Natural killer cell (primary cell): Measurements from ENCODE around the gene SGCG. TPM values are rescaled to one million over a fixed set of nuclear protein-coding genes. Genes with fewer than 3 reads are reported as not detected.
"Not testable (repeated sequence)": the region's sequence is repeated elsewhere in the genome, so short reads cannot be mapped to it uniquely, and the experiment has no call there.

Experiments used
- ATAC-seq, 3 donors: fragments of 150-1000 bp in 2 of 3; fragments of 200-7000 bp in 1 of 3; cut with Tn5 transposase; 1 replicate in 1 of 3; 2 replicates in 2 of 3; pipeline ENCODE4 v1.10.0; 2021; ENCODE audit warnings: mild to moderate bottlenecking in 2 of 3, moderate library complexity in 2 of 3
- DNase-seq, 2 donors: peaks; one replicate each; pipeline versions ENCODE4 v3.0.0 to v3.0.0-alpha.2; 2013 to 2021; ENCODE audit warnings: mixed read lengths in 1 of 2
- H3K27ac ChIP-seq: one replicate; pipeline ENCODE4 v1.5.1; 2013; ENCODE audit warnings: mild to moderate bottlenecking, low read length
- H3K27me3 ChIP-seq: one replicate; pipeline ENCODE4 v1.6.1; 2013; ENCODE audit warnings: low read length; ENCODE audit not compliant: control insufficient read depth, insufficient read depth
- H3K36me3 ChIP-seq: one replicate; pipeline ENCODE4 v1.6.1; 2013; ENCODE audit warnings: low read length; ENCODE audit not compliant: control insufficient read depth, insufficient read depth
- H3K4me1 ChIP-seq: one replicate; pipeline ENCODE4 v1.6.1; 2013; ENCODE audit warnings: low read length; ENCODE audit not compliant: control insufficient read depth, insufficient read depth
- H3K4me3 ChIP-seq: one replicate; pipeline ENCODE4 v1.5.1; 2013; ENCODE audit warnings: low read length
- H3K9me3 ChIP-seq: one replicate; pipeline ENCODE4 v1.6.1; 2013; ENCODE audit warnings: low read length; ENCODE audit not compliant: control insufficient read depth, insufficient read depth
- H3K27ac Mint-ChIP-seq, 2 donors: one replicate each; pipeline ENCODE4 v1.8.0; 2022; ENCODE audit warnings: mild to moderate bottlenecking in 2 of 2, mixed read lengths in 2 of 2, moderate library complexity in 1 of 2
- H3K27me3 Mint-ChIP-seq, 2 donors: one replicate each; pipeline ENCODE4 v1.8.0; 2022; ENCODE audit warnings: low read depth in 2 of 2, mixed read lengths in 2 of 2
- H3K36me3 Mint-ChIP-seq: one replicate; pipeline ENCODE4 v1.8.0; 2022; ENCODE audit warnings: mixed read lengths
- H3K4me1 Mint-ChIP-seq, 2 donors: one replicate each; pipeline ENCODE4 v1.8.0; 2022; ENCODE audit warnings: mixed read lengths in 2 of 2
- H3K4me3 Mint-ChIP-seq: one replicate; pipeline ENCODE4 v1.8.0; 2022; ENCODE audit warnings: mild to moderate bottlenecking, moderate library complexity, mixed read lengths
- H3K9me3 Mint-ChIP-seq, 2 donors: one replicate each; pipeline ENCODE4 v1.8.0; 2022; ENCODE audit warnings: mixed read lengths in 2 of 2
- WGBS: methylation state at CpG from one replicate; pipeline ENCODE4 v1.1.7; 2013; ENCODE audit warnings: missing lambda C conversion rate; ENCODE audit not compliant: insufficient coverage; 5-methylcytosine and 5-hydroxymethylcytosine counted together
- intact Hi-C: fragments of 100-400 bp; cut with micrococcal nuclease; formaldehyde crosslinking; loops from one replicate; pipeline ENCODE4 v1.14.2; 2022
- total RNA-seq, 4 donors: library from RNA; stranded (reverse); fragments of 120-200 nt in 1 of 4; gene quantifications; one replicate each; pipeline versions ENCODE4 v1.2.3 to v1.2.4, GENCODE V29; 2013 to 2022
- TF ChIP-seq, protein P1 (sequence below): fragments of 200-600 bp; IDR thresholded peaks from one replicate; pipeline ENCODE4 v1.8.0; 2022; ENCODE audit warnings: antibody characterized with exemption

SGCG gene, protein sequence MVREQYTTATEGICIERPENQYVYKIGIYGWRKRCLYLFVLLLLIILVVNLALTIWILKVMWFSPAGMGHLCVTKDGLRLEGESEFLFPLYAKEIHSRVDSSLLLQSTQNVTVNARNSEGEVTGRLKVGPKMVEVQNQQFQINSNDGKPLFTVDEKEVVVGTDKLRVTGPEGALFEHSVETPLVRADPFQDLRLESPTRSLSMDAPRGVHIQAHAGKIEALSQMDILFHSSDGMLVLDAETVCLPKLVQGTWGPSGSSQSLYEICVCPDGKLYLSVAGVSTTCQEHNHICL
- not detected for total RNA-seq
- not detected for total RNA-seq (2013)

DNA sequence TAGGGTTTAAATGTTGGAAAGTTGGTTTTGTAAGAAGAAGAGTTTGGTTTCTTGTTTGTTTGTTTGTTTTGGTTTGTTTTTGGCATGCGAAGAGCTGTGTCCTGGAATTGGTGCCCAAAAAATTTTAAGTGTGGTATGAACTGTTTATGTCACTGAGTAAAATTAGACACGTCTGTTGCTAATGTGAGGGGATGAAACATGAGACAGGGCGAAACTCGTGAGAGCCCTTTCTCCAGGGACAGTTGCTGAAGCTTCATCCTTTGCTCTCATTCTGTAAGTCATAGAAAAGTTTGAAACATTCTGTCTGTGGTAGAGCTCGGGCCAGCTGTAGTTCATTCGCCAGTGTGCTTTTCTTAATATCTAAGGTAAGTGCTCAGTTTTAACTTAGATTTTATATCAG, at the start of gene SGCG:
Gene SGCG (plus strand): TSS at position 269 of the 400 bp plus-strand sequence. CDS start 22,716 bp downstream, outside the sequence.
- no peaks in the 10 kb centered on the region for H3K27me3 ChIP-seq
- DNase-seq (no peak), ATAC-seq (no peak)
- H3K36me3 Mint-ChIP-seq, result no peaks in the 10 kb centered on the region
- intact Hi-C loops, result no loop called here
- WGBS, result 87% methylated on average over 5 of the region's 6 CpGs
- H3K9me3 Mint-ChIP-seq, result peaks cover 6% of the 10 kb centered on the region in 2 donors
- H3K36me3 ChIP-seq, result no peaks in the 10 kb centered on the region
- no peak within 1 kb of the TSS for H3K27ac ChIP-seq
- TF ChIP-seq, protein P1, sequence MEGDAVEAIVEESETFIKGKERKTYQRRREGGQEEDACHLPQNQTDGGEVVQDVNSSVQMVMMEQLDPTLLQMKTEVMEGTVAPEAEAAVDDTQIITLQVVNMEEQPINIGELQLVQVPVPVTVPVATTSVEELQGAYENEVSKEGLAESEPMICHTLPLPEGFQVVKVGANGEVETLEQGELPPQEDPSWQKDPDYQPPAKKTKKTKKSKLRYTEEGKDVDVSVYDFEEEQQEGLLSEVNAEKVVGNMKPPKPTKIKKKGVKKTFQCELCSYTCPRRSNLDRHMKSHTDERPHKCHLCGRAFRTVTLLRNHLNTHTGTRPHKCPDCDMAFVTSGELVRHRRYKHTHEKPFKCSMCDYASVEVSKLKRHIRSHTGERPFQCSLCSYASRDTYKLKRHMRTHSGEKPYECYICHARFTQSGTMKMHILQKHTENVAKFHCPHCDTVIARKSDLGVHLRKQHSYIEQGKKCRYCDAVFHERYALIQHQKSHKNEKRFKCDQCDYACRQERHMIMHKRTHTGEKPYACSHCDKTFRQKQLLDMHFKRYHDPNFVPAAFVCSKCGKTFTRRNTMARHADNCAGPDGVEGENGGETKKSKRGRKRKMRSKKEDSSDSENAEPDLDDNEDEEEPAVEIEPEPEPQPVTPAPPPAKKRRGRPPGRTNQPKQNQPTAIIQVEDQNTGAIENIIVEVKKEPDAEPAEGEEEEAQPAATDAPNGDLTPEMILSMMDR, result no peak
- H3K4me1 Mint-ChIP-seq, result no peaks in the 10 kb centered on the region
- H3K27me3 Mint-ChIP-seq, result peaks cover 3 to 6% of the 10 kb centered on the region in 2 donors
- H3K4me1 ChIP-seq, result no peaks in the 10 kb centered on the region
- H3K4me3 Mint-ChIP-seq, result no peak within 1 kb of the TSS
- no peak within 1 kb of the TSS for H3K27ac Mint-ChIP-seq
- no peaks in the 10 kb centered on the region for H3K9me3 ChIP-seq
- no peak within 1 kb of the TSS for H3K4me3 ChIP-seq

DNA sequence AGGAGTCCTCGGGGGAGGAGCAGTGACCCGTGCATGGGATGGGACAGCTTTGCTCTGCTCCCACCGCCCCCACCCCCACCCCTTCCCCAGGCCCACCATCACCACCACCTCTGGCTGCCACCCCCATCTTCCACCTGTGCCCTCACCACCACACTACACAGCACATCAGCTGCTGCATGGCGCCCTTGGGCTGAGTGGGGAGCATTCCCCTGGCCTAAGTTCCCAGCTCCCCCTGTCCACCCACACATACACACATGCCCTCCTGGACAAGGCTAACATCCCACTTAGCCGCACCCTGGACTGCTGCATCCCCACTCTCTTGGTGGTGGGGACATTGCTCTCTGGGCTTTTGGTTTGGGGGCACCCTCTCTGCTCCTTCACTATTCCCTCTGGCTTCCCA, 46.2 kb upstream of the SGCG start:
- H3K27me3 Mint-ChIP-seq, result no peaks in the 10 kb centered on the region
- no peaks in the 10 kb centered on the region for H3K36me3 ChIP-seq
- ATAC-seq, result no peak
- H3K27me3 ChIP-seq, result no peaks in the 10 kb centered on the region
- WGBS, result 93% methylated on average over 2 of the region's 5 CpGs
- TF ChIP-seq, protein P1, result no peak
- no peak overlapping the region for H3K27ac ChIP-seq
- no peaks in the 10 kb centered on the region for H3K9me3 ChIP-seq
- intact Hi-C loops, result no loop called here
- no peaks in the 10 kb centered on the region for H3K36me3 Mint-ChIP-seq
- H3K4me3 ChIP-seq, result no peak overlapping the region
- no peak overlapping the region for H3K4me3 Mint-ChIP-seq
- DNase-seq, result no peak
- H3K4me1 Mint-ChIP-seq, result no peaks in the 10 kb centered on the region
- no peak overlapping the region for H3K27ac Mint-ChIP-seq
- H3K9me3 Mint-ChIP-seq, result no peaks in the 10 kb centered on the region
- no peaks in the 10 kb centered on the region for H3K4me1 ChIP-seq

DNA sequence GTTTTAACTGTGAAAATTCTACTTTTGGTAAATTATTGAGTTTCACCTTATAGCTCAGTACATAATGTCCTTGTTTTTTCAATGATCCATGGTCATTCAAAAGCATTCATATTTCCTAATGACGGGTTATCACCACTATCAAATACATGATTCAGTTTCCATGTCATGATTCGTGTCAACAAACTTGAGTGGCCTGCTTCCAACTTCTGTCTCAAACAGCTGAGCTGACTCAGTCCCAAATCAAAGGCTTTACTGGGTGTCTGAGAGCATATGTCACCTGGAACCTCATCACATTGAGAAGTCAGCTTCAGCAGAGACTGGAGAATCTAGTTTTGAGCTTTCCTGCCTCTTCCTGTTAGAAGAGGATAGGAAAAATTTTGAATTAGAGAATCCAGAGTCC, 40.3 kb upstream of the SGCG start:
- no peaks in the 10 kb centered on the region for H3K27me3 ChIP-seq
- intact Hi-C loops, result no loop called here
- TF ChIP-seq, protein P1, result no peak

DNA sequence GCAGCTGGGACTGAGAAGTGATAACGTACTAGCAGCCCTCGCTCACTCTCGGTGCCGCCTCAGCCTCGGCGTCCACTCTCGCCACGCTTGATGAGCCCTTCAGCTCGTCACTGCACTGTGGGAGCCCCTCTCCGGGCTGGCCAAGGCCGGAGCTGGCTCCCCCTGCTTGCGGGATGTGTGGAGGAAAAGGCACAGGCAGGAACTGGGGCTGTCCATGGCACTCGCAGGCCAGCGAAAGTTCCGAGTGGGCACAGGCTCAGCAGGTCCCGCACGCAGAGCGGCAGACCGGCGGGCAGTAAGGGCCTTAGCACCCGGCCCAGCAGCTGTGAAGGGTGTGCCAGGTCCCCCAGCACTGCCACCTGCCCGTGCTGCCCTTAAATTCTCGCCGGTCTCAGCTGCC, 38.8 kb upstream of the SGCG start:
- no peak for DNase-seq
- Mint-ChIP-seq H3K36me3 (no peaks in the 10 kb centered on the region), H3K27me3 (no peaks in the 10 kb centered on the region), H3K4me3 (no peak overlapping the region), H3K4me1 (no peaks in the 10 kb centered on the region), H3K9me3 (no peaks in the 10 kb centered on the region), H3K27ac (no peak overlapping the region)
- H3K36me3 ChIP-seq, result no peaks in the 10 kb centered on the region
- H3K9me3 ChIP-seq, result no peaks in the 10 kb centered on the region
- no peak for ATAC-seq
- TF ChIP-seq, protein P1, result no peak
- no peak overlapping the region for H3K4me3 ChIP-seq
- H3K27me3 ChIP-seq, result no peaks in the 10 kb centered on the region
- intact Hi-C loops, result no loop called here
- no peaks in the 10 kb centered on the region for H3K4me1 ChIP-seq
- H3K27ac ChIP-seq, result no peak overlapping the region
- 90% methylated on average over 24 of the region's 24 CpGs for WGBS

More for the DNA sequence above, 40.3 kb upstream of the SGCG start:
- H3K36me3 Mint-ChIP-seq, result no peaks in the 10 kb centered on the region
- H3K4me3 Mint-ChIP-seq, result no peak overlapping the region
- H3K9me3 Mint-ChIP-seq, result no peaks in the 10 kb centered on the region
- WGBS, result 86% methylated on average over 2 of the region's 2 CpGs
- H3K27ac ChIP-seq, result no peak overlapping the region
- DNase-seq (no peak), ATAC-seq (no peak)
- no peaks in the 10 kb centered on the region for H3K9me3 ChIP-seq
- no peak overlapping the region for H3K4me3 ChIP-seq
- no peaks in the 10 kb centered on the region for H3K4me1 Mint-ChIP-seq
- H3K27ac Mint-ChIP-seq, result no peak overlapping the region
- no peaks in the 10 kb centered on the region for H3K36me3 ChIP-seq
- no peaks in the 10 kb centered on the region for H3K27me3 Mint-ChIP-seq
- no peaks in the 10 kb centered on the region for H3K4me1 ChIP-seq

- H3K9me3 Mint-ChIP-seq, H3K27me3 ChIP-seq, H3K4me1 Mint-ChIP-seq, H3K27ac ChIP-seq, DNase-seq, H3K4me1 ChIP-seq, H3K36me3 Mint-ChIP-seq, H3K27ac Mint-ChIP-seq, H3K27me3 Mint-ChIP-seq, ATAC-seq, H3K4me3 Mint-ChIP-seq, intact Hi-C loops, H3K36me3 ChIP-seq, H3K4me3 ChIP-seq, H3K9me3 ChIP-seq: not testable (repeated sequence)
- WGBS, result 94% methylated on average over 7 of the region's 7 CpGs
Observed at GRCh38 chr13:23142607-23143006, 38.2 kb upstream of the SGCG start.
